Caco-2 (cell line): ENCODE measurements around the gene ELP4. TPM values are rescaled to one million over a fixed set of nuclear protein-coding genes. Genes with fewer than 3 reads are reported as not detected.

ENCODE experiments used
- BruUV-seq: library from RNA; stranded (reverse); fragments of 400-500 nt; replicated peaks from 2 replicates; lab custom pipeline; 2021; lab: Mats Ljungman, UMichigan
- CTCF ChIA-PET: fragments of 300-600 bp; sonication (Branson Sonifier 250); formaldehyde crosslinking; loops from one replicate; lab custom pipeline; 2022; ENCODE audit warnings: antibody characterized with exemption; lab: Charles Lee
- POLR2A ChIA-PET: fragments of 300-600 bp; sonication (Branson Sonifier 250); formaldehyde crosslinking; loops from one replicate; lab custom pipeline; 2022; ENCODE audit warnings: antibody characterized with exemption; lab: Charles Lee
- DNase-seq, 2 experiments: peaks; one replicate each; pipeline versions ENCODE4 v3.0.0 to v3.0.0-alpha.2; 2020 to 2022
- H3K27me3 ChIP-seq: replicated peaks from 2 replicates; pipeline ENCODE4 v1.6.0; 2011; ENCODE audit warnings: low read length; ENCODE audit not compliant: control insufficient read depth, insufficient read depth
- H3K36me3 ChIP-seq: 2 replicates; pipeline ENCODE4 v1.5.1; 2011; ENCODE audit warnings: low read length; ENCODE audit not compliant: control insufficient read depth, insufficient read depth
- H3K4me1 ChIP-seq: fragments of 250-450 bp; sonication (Bioruptor Pico); 2 replicates; pipeline ENCODE4 v1.5.1; 2020; ENCODE audit warnings: mild to moderate bottlenecking
- H3K4me3 ChIP-seq: 2 replicates; pipeline ENCODE4 v1.5.1; 2011; ENCODE audit warnings: low read depth, mild to moderate bottlenecking, control low read depth, low read length
- H3K9me3 ChIP-seq: fragments of 250-450 bp; sonication (Bioruptor Pico); 2 replicates; pipeline ENCODE4 v1.5.1; 2020; ENCODE audit warnings: mild to moderate bottlenecking, moderate library complexity
- H3K27ac Mint-ChIP-seq: one replicate; pipeline ENCODE4 v1.8.0; 2022; ENCODE audit warnings: mixed read lengths; ENCODE audit not compliant: unreplicated experiment
- H3K27me3 Mint-ChIP-seq: one replicate; pipeline ENCODE4 v1.8.0; 2022; ENCODE audit warnings: mixed read lengths; ENCODE audit not compliant: insufficient read depth, unreplicated experiment
- H3K36me3 Mint-ChIP-seq: one replicate; pipeline ENCODE4 v1.8.0; 2022; ENCODE audit warnings: mild to moderate bottlenecking, mixed read lengths; ENCODE audit not compliant: insufficient read depth, unreplicated experiment
- H3K4me1 Mint-ChIP-seq: one replicate; pipeline ENCODE4 v1.8.0; 2022; ENCODE audit warnings: low read depth, mixed read lengths; ENCODE audit not compliant: unreplicated experiment
- H3K4me3 Mint-ChIP-seq: one replicate; pipeline ENCODE4 v1.8.0; 2022; ENCODE audit warnings: mild to moderate bottlenecking, moderate library complexity, mixed read lengths; ENCODE audit not compliant: unreplicated experiment
- H3K9me3 Mint-ChIP-seq: one replicate; pipeline ENCODE4 v1.8.0; 2022; ENCODE audit warnings: mixed read lengths; ENCODE audit not compliant: unreplicated experiment
- CTCF ChIP-seq, 2 experiments: fragments of 200-600 bp in 1 of 2; IDR thresholded peaks; 1 replicate in 1 of 2; 2 replicates in 1 of 2; pipeline versions ENCODE4 v1.5.1 to v1.8.0; 2011 to 2022; ENCODE audit warnings: antibody characterized with exemption in 1 of 2, control low read depth in 1 of 2, inconsistent platforms in 1 of 2, low read depth in 1 of 2, low read length in 1 of 2, mild to moderate bottlenecking in 1 of 2, moderate library complexity in 1 of 2; ENCODE audit not compliant: insufficient read depth in 1 of 2, severe bottlenecking in 1 of 2, unreplicated experiment in 1 of 2
- intact Hi-C: fragments of 100-400 bp; cut with micrococcal nuclease; formaldehyde crosslinking; loops from one replicate; pipeline ENCODE4 v1.10.0; 2022; ENCODE audit not compliant: unreplicated experiment
- total RNA-seq: library from RNA; stranded (reverse); gene quantifications from 2 replicates; pipeline ENCODE4 v1.2.3, GENCODE V29; 2022

Gene ELP4
- total RNA-seq, 1 experiment from 2014 or later: 18.8 TPM

GRCh38 chr11:31822175-31822926 is 312.8 kb downstream of the ELP4 start:
- H3K9me3 Mint-ChIP-seq: no peaks in the 10 kb centered on the region
- Histone ChIP-seq H3K27me3 (no peaks in the 10 kb centered on the region; the same call in 1 of the 2 replicates), H3K9me3 (no peaks in the 10 kb centered on the region), H3K4me3 (no peak overlapping the region), H3K4me1 (no peaks in the 10 kb centered on the region), H3K36me3 (no peaks in the 10 kb centered on the region)
- H3K4me3 Mint-ChIP-seq: no peak overlapping the region
- TF ChIP-seq CTCF (IDR thresholded peaks at IDR 0.05; ENCODE audit: insufficient read depth in 1 of 2, low read depth in 1 of 2, low read length in 1 of 2, severe bottlenecking in 1 of 2, unreplicated experiment in 1 of 2): no peak
- intact Hi-C loops: no loop called here
- no peak for DNase-seq
- no peaks in the 10 kb centered on the region for H3K36me3 Mint-ChIP-seq
- ChIA-PET CTCF (interaction anchor here (0.9 kb wide), 1 partner anchor 135 kb away, joined by 3 read pairs; no protein-coding TSS in a partner anchor), POLR2A (no interaction called here)
- BruUV-seq: no TSS peak
- peaks cover 20% of the 10 kb centered on the region for H3K27me3 Mint-ChIP-seq
- H3K4me1 Mint-ChIP-seq: no peaks in the 10 kb centered on the region
- no peak overlapping the region for H3K27ac Mint-ChIP-seq

- no peaks in the 10 kb centered on the region; the same call in 1 of the 2 replicates for H3K27me3 ChIP-seq
- ChIA-PET POLR2A (interaction anchor here (0.6 kb wide), 1 partner anchor 313 kb away, joined by 3 read pairs; no protein-coding TSS in a partner anchor), CTCF (interaction anchor here (0.9 kb wide), 1 partner anchor 134 kb away, joined by 3 read pairs; no protein-coding TSS in a partner anchor)
- no peaks in the 10 kb centered on the region for H3K4me1 Mint-ChIP-seq
- no TSS peak for BruUV-seq
- intact Hi-C loops: no loop called here
- H3K27ac Mint-ChIP-seq: no peak overlapping the region
- no peak overlapping the region for H3K4me3 Mint-ChIP-seq
- no peak overlapping the region for H3K4me3 ChIP-seq
- no peaks in the 10 kb centered on the region for H3K9me3 Mint-ChIP-seq
- H3K36me3 ChIP-seq: no peaks in the 10 kb centered on the region
- peaks cover 21% of the 10 kb centered on the region for H3K27me3 Mint-ChIP-seq
- TF ChIP-seq CTCF (IDR thresholded peaks at IDR 0.05; ENCODE audit: insufficient read depth in 1 of 2, low read depth in 1 of 2, low read length in 1 of 2, severe bottlenecking in 1 of 2, unreplicated experiment in 1 of 2): no peak
- no peak for DNase-seq
- H3K9me3 ChIP-seq: no peaks in the 10 kb centered on the region
- H3K4me1 ChIP-seq: no peaks in the 10 kb centered on the region
- H3K36me3 Mint-ChIP-seq: no peaks in the 10 kb centered on the region
Measured at GRCh38 chr11:31822927-31823643, 313.5 kb downstream of the ELP4 start.

GRCh38 chr11:31823644-31824331 is 314.2 kb downstream of the ELP4 start:
- H3K9me3 ChIP-seq: no peaks in the 10 kb centered on the region
- ChIA-PET POLR2A (no interaction called here), CTCF (no interaction called here)
- intact Hi-C loops: no loop called here
- H3K27me3 ChIP-seq: no peaks in the 10 kb centered on the region
- H3K27ac Mint-ChIP-seq: no peak overlapping the region
- H3K36me3 Mint-ChIP-seq: no peaks in the 10 kb centered on the region
- H3K9me3 Mint-ChIP-seq: no peaks in the 10 kb centered on the region
- no peaks in the 10 kb centered on the region for H3K4me1 Mint-ChIP-seq
- no peaks in the 10 kb centered on the region for H3K4me1 ChIP-seq
- BruUV-seq: no TSS peak
- no peak overlapping the region for H3K4me3 Mint-ChIP-seq
- no peak for TF ChIP-seq CTCF (IDR thresholded peaks at IDR 0.05; ENCODE audit: insufficient read depth in 1 of 2, low read depth in 1 of 2, low read length in 1 of 2, severe bottlenecking in 1 of 2, unreplicated experiment in 1 of 2)
- no peak overlapping the region for H3K4me3 ChIP-seq
- peaks cover 21% of the 10 kb centered on the region for H3K27me3 Mint-ChIP-seq
- no peaks in the 10 kb centered on the region for H3K36me3 ChIP-seq
- DNase-seq: no peak
